Endodermal cell (in vitro differentiated cells): Measurements from ENCODE around the gene NEUROG2. TPM values are rescaled to one million over a fixed set of nuclear protein-coding genes. Genes with fewer than 3 reads are reported as not detected.

Experiments
- DNase-seq: peaks from one replicate; pipeline ENCODE4 v3.0.0-alpha.2; 2017
- H3K27ac ChIP-seq: 2 replicates; pipeline ENCODE4 v1.5.1; 2013; ENCODE audit warnings: mild to moderate bottlenecking, low read depth, low read length, moderate library complexity
- H3K27me3 ChIP-seq: 2 replicates; pipeline ENCODE4 v1.6.1; 2013; ENCODE audit warnings: mild to moderate bottlenecking, low read length, moderate library complexity; ENCODE audit not compliant: insufficient read depth, control insufficient read depth, poor library complexity, severe bottlenecking
- H3K36me3 ChIP-seq: 2 replicates; pipeline ENCODE4 v1.7.0; 2013; ENCODE audit warnings: mild to moderate bottlenecking, low read length, moderate library complexity; ENCODE audit not compliant: control insufficient read depth, insufficient read depth
- H3K4me1 ChIP-seq: one replicate; pipeline ENCODE4 v1.7.0; 2013; ENCODE audit warnings: low read length; ENCODE audit not compliant: control insufficient read depth, insufficient read depth
- H3K4me3 ChIP-seq: 2 replicates; pipeline ENCODE4 v1.5.1; 2013; ENCODE audit warnings: mild to moderate bottlenecking, low read length, moderate library complexity
- H3K9ac ChIP-seq: 2 replicates; pipeline ENCODE4 v1.6.1; 2013; ENCODE audit warnings: mild to moderate bottlenecking, low read length, moderate library complexity; ENCODE audit not compliant: poor library complexity, severe bottlenecking; ENCODE audit errors: extremely low read depth
- H3K9me3 ChIP-seq: 2 replicates; pipeline ENCODE4 v1.6.1; 2013; ENCODE audit warnings: mild to moderate bottlenecking, low read length, moderate library complexity; ENCODE audit not compliant: control insufficient read depth
- H3K27ac Mint-ChIP-seq: 2 replicates; pipeline ENCODE4 v1.8.0; 2020; ENCODE audit warnings: mixed read lengths
- H3K27me3 Mint-ChIP-seq: 2 replicates; pipeline ENCODE4 v1.8.0; 2021; ENCODE audit warnings: mild to moderate bottlenecking, mixed read lengths; ENCODE audit not compliant: insufficient read depth
- H3K36me3 Mint-ChIP-seq: 2 replicates; pipeline ENCODE4 v1.8.0; 2020; ENCODE audit warnings: low read depth, mixed read lengths
- H3K4me1 Mint-ChIP-seq: 2 replicates; pipeline ENCODE4 v1.8.0; 2020; ENCODE audit warnings: mixed read lengths
- H3K4me3 Mint-ChIP-seq: 2 replicates; pipeline ENCODE4 v1.8.0; 2020; ENCODE audit warnings: mild to moderate bottlenecking, moderate library complexity, mixed read lengths
- H3K9me3 Mint-ChIP-seq: 2 replicates; pipeline ENCODE4 v1.8.0; 2020; ENCODE audit warnings: mild to moderate bottlenecking, mixed read lengths
- WGBS, 2 experiments: methylation state at CpG; one replicate each; pipeline versions ENCODE4 v1.1.5 to v1.1.7; 2013; ENCODE audit warnings: missing lambda C conversion rate in 2 of 2, mixed read lengths in 1 of 2; ENCODE audit not compliant: insufficient coverage in 1 of 2, insufficient read length in 1 of 2; 5-methylcytosine and 5-hydroxymethylcytosine counted together
- total RNA-seq, 2 donors: library from RNA; stranded (reverse); fragmentation: NEBNext Ultra II Directional in 1 of 2; extraction: Animal tissue kit (Norgen Biotek cat#: 25700) in 1 of 2; gene quantifications; 2 replicates in 1 of 2; 3 replicates in 1 of 2; pipeline ENCODE4 v1.2.1, GENCODE V29; 2021
- TF ChIP-seq, protein P1 (sequence below): fragments of 200-600 bp; sonication (generic); conservative IDR thresholded peaks from 2 replicates; pipeline ENCODE4 v1.5.0; 2021; ENCODE audit warnings: antibody characterized with exemption, mild to moderate bottlenecking

Gene NEUROG2
- total RNA-seq, 2 donors from 2014 or later = 0.11 TPM; not detected in 1

DNA sequence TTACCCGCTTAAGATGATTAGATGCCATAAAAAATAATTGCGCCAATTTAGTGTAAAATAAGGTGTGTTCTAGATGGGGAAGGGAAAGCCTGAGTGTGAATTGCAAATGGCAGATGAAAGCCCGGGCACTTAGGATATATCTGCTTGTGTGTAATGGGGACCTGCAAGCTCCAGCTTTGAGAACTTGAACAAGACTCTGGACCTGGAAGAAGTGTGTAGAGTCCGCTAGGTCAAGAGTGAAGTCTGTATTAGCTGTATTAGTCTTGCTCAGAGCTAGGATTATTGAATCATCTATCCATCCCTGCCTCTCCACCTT lies 4.2 kb downstream of the NEUROG2 start:
- peaks cover 5% of the 10 kb centered on the region for H3K4me1 ChIP-seq
- Mint-ChIP-seq H3K36me3 (no peaks in the 10 kb centered on the region), H3K9me3 (no peaks in the 10 kb centered on the region), H3K4me3 (no peak overlapping the region), H3K27me3 (peaks cover 99% of the 10 kb centered on the region), H3K27ac (no peak overlapping the region), H3K4me1 (peaks cover 26% of the 10 kb centered on the region)
- WGBS, 2 experiments = 29 to 43% methylated on average over 4 of the region's 4 CpGs
- no peaks in the 10 kb centered on the region for H3K9me3 ChIP-seq
- no peaks in the 10 kb centered on the region for H3K36me3 ChIP-seq
- no peak overlapping the region for H3K27ac ChIP-seq
- TF ChIP-seq, protein P1, sequence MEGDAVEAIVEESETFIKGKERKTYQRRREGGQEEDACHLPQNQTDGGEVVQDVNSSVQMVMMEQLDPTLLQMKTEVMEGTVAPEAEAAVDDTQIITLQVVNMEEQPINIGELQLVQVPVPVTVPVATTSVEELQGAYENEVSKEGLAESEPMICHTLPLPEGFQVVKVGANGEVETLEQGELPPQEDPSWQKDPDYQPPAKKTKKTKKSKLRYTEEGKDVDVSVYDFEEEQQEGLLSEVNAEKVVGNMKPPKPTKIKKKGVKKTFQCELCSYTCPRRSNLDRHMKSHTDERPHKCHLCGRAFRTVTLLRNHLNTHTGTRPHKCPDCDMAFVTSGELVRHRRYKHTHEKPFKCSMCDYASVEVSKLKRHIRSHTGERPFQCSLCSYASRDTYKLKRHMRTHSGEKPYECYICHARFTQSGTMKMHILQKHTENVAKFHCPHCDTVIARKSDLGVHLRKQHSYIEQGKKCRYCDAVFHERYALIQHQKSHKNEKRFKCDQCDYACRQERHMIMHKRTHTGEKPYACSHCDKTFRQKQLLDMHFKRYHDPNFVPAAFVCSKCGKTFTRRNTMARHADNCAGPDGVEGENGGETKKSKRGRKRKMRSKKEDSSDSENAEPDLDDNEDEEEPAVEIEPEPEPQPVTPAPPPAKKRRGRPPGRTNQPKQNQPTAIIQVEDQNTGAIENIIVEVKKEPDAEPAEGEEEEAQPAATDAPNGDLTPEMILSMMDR = no peak
- no peak overlapping the region for H3K4me3 ChIP-seq
- no peak for DNase-seq
- no peak overlapping the region for H3K9ac ChIP-seq
- H3K27me3 ChIP-seq = peaks cover 100% of the 10 kb centered on the region

DNA sequence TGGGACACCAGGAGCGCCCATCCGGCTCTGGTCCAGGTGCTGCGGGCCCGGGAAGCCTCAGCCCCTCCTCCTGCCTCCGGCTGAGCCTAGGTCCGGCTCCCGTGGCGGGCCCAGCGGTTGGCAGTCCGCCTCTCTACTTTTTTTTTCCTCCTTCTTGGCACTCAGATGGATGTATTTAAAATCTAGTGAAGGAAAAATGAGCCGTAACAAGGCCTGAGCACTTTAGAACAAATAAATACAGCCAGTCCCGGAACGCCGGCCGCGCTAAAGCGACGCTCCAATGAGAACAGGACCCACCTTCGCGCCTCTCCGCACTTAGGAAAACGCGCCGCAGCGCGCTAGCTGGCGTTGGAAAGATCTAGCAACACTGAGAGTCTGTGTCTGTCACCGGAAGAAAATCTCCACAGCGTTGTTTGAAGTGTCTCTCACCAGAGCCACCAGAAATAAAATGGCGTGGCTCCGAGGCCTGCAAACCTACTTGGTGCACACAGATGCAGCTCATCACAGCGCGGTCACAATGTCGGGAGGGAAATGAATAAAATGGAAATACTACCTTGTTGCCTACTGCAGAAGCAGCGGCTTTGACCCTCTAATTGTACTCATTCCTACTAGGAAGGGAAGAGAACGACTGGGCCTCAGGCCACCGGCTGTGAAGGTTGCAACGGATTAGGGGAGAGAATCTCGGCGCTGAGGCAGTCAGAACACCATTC lies 4.7 kb downstream of the NEUROG2 start:
- Histone ChIP-seq H3K27ac (no peak overlapping the region), H3K4me1 (peaks cover 5% of the 10 kb centered on the region), H3K27me3 (peaks cover 100% of the 10 kb centered on the region), H3K36me3 (no peaks in the 10 kb centered on the region), H3K9me3 (no peaks in the 10 kb centered on the region), H3K9ac (no peak overlapping the region), H3K4me3 (peak overlapping the region; percentile 68)
- Mint-ChIP-seq H3K9me3 (no peaks in the 10 kb centered on the region), H3K36me3 (no peaks in the 10 kb centered on the region), H3K27me3 (peaks cover 100% of the 10 kb centered on the region), H3K4me1 (peaks cover 26% of the 10 kb centered on the region), H3K4me3 (peak overlapping the region; percentile 43), H3K27ac (no peak overlapping the region)
- DNase-seq = peak; percentile 68
- TF ChIP-seq, protein P1 = no peak
- WGBS, 2 experiments = 0 to 2% methylated on average over 28 to 40 of the region's 40 CpGs

DNA sequence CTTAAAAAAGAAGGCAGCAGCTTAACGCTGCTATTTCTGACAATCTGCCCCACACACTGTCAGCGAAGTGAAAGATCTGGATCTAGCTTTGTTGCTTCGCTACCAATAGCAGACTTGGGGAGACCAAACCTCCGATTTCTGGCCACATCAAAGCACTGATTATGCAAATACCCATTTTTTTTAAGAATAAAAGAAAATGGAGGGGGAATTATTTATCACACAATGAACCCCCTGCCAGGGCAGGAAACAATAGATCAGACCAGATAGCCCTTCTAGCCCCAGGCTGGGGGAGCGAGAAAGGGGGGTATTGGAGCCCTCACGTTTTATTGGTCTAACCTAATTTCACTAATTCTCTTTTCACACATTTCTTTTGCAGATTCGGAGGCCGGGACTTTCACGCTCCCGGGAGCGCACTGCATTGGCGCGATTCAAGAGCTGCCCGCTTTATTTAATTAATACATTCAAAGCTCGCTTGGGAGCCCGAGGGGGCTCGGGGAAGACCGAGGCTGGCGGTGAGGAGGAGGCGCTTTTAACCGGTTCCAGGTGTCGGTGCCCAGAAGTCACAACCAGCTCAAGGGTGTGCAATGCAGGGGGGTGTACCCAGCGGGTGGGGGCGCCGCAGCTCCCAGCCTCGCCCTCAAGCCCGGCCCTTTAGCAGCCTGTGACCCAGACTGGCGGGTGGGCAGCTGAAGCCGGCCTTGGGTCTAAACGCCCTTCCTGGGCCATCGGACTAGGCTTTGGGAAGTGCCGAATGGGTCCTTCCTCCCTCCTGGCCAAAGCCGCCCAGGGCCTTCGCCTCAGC lies 5.5 kb downstream of the NEUROG2 start:
- no peak overlapping the region for H3K27ac Mint-ChIP-seq
- WGBS, 2 experiments = 0 to 1% methylated on average over 17 to 34 of the region's 34 CpGs
- no peak overlapping the region for H3K9ac ChIP-seq
- H3K4me3 ChIP-seq = peak overlapping the region; percentile 68
- H3K9me3 ChIP-seq = no peaks in the 10 kb centered on the region
- no peaks in the 10 kb centered on the region for H3K9me3 Mint-ChIP-seq
- H3K4me1 ChIP-seq = peaks cover 5% of the 10 kb centered on the region
- H3K27me3 ChIP-seq = peaks cover 100% of the 10 kb centered on the region
- peaks cover 100% of the 10 kb centered on the region for H3K27me3 Mint-ChIP-seq
- H3K27ac ChIP-seq = no peak overlapping the region
- H3K36me3 Mint-ChIP-seq = no peaks in the 10 kb centered on the region
- H3K36me3 ChIP-seq = no peaks in the 10 kb centered on the region
- TF ChIP-seq, protein P1 = no peak
- DNase-seq = peak; percentile 78
- peaks cover 26% of the 10 kb centered on the region for H3K4me1 Mint-ChIP-seq
- H3K4me3 Mint-ChIP-seq = peak overlapping the region; percentile 43
